Astrocyte (in vitro differentiated cells and primary cell): Measurements from ENCODE around the gene ARHGAP6. TPM values are rescaled to one million over a fixed set of nuclear protein-coding genes. Genes with fewer than 3 reads are reported as not detected.

Experiments used
- DNase-seq: peaks from one replicate; pipeline ENCODE4 v3.0.0-alpha.2; 2010; ENCODE audit warnings: low read depth
- FAIRE-seq: peaks from 2 replicates; lab custom pipeline; 2011; peaks lifted over from hg19 to GRCh38; lab: Jason Lieb, UNC
- H2AFZ ChIP-seq: 2 replicates; pipeline ENCODE4 v1.6.0; 2012; ENCODE audit warnings: low read depth, low read length, inconsistent platforms
- H3K27ac ChIP-seq: 2 replicates; pipeline ENCODE4 v1.5.1; 2011; ENCODE audit warnings: low read depth, low read length, inconsistent platforms
- H3K27me3 ChIP-seq: 2 replicates; pipeline ENCODE4 v1.6.0; 2011; ENCODE audit warnings: low read length, inconsistent platforms; ENCODE audit not compliant: insufficient read depth
- H3K36me3 ChIP-seq: 2 replicates; pipeline ENCODE4 v1.5.1; 2011; ENCODE audit warnings: low read length, inconsistent platforms; ENCODE audit not compliant: insufficient read depth
- H3K4me1 ChIP-seq: 2 replicates; pipeline ENCODE4 v1.5.1; 2011; ENCODE audit warnings: low read length, inconsistent platforms; ENCODE audit not compliant: insufficient read depth
- H3K4me2 ChIP-seq: 2 replicates; pipeline ENCODE4 v1.6.0; 2012; ENCODE audit warnings: low read length, inconsistent platforms
- H3K4me3 ChIP-seq: 2 replicates; pipeline ENCODE4 v1.5.1; 2011; ENCODE audit warnings: low read depth, mild to moderate bottlenecking, low read length, inconsistent platforms; ENCODE audit not compliant: insufficient read depth
- H3K79me2 ChIP-seq: 2 replicates; pipeline ENCODE4 v1.6.0; 2012; ENCODE audit warnings: mild to moderate bottlenecking, low read length, inconsistent platforms; ENCODE audit not compliant: insufficient read depth
- H3K9ac ChIP-seq: 2 replicates; pipeline ENCODE4 v1.6.0; 2012; ENCODE audit warnings: mild to moderate bottlenecking, low read length, inconsistent platforms
- H3K9me3 ChIP-seq: 2 replicates; pipeline ENCODE4 v1.5.1; 2012; ENCODE audit warnings: low read depth, mild to moderate bottlenecking, low read length, inconsistent platforms; ENCODE audit not compliant: insufficient read depth
- H4K20me1 ChIP-seq: 2 replicates; pipeline ENCODE4 v1.6.0; 2012; ENCODE audit warnings: low read length, inconsistent platforms; ENCODE audit not compliant: insufficient read depth
- H3K27ac Mint-ChIP-seq: one replicate; pipeline ENCODE4 v1.8.0; 2021; ENCODE audit warnings: mild to moderate bottlenecking, mixed read lengths; ENCODE audit not compliant: unreplicated experiment
- H3K27me3 Mint-ChIP-seq: one replicate; pipeline ENCODE4 v1.8.0; 2021; ENCODE audit warnings: low read depth, mixed read lengths; ENCODE audit not compliant: unreplicated experiment
- H3K36me3 Mint-ChIP-seq: one replicate; pipeline ENCODE4 v1.8.0; 2021; ENCODE audit warnings: low read depth, mixed read lengths; ENCODE audit not compliant: unreplicated experiment
- H3K4me1 Mint-ChIP-seq: one replicate; pipeline ENCODE4 v1.8.0; 2021; ENCODE audit warnings: low read depth, mixed read lengths; ENCODE audit not compliant: unreplicated experiment
- H3K4me3 Mint-ChIP-seq: one replicate; pipeline ENCODE4 v1.8.0; 2021; ENCODE audit warnings: mild to moderate bottlenecking, moderate library complexity, mixed read lengths; ENCODE audit not compliant: unreplicated experiment
- H3K9me3 Mint-ChIP-seq: one replicate; pipeline ENCODE4 v1.8.0; 2021; ENCODE audit warnings: mild to moderate bottlenecking, mixed read lengths; ENCODE audit not compliant: unreplicated experiment
- CTCF ChIP-seq: IDR thresholded peaks from 2 replicates; pipeline ENCODE4 v1.5.1; 2011; ENCODE audit warnings: low read depth, mild to moderate bottlenecking, inconsistent platforms, low read length, moderate library complexity; ENCODE audit not compliant: insufficient read depth
- EZH2 ChIP-seq: IDR thresholded peaks from 2 replicates; pipeline ENCODE4 v1.6.1; 2012; ENCODE audit warnings: mild to moderate bottlenecking, low read length, inconsistent platforms; ENCODE audit not compliant: insufficient read depth
- total RNA-seq: library from RNA; stranded (reverse); gene quantifications from 2 replicates; pipeline ENCODE4 v1.2.1, GENCODE V29; 2021

The ARHGAP6 gene
- total RNA-seq, 1 donor from 2014 or later: 0.30 TPM

- Mint-ChIP-seq H3K4me1 (no peaks in the 10 kb centered on the region), H3K27me3 (peaks cover 32% of the 10 kb centered on the region), H3K9me3 (no peaks in the 10 kb centered on the region), H3K36me3 (no peaks in the 10 kb centered on the region), H3K4me3 (no peak overlapping the region), H3K27ac (no peak overlapping the region)
- Histone ChIP-seq H3K9me3 (no peaks in the 10 kb centered on the region), H3K4me2 (no peak overlapping the region), H3K27me3 (peaks cover 2% of the 10 kb centered on the region), H4K20me1 (no peaks in the 10 kb centered on the region), H3K4me3 (no peak overlapping the region), H3K9ac (no peak overlapping the region), H3K4me1 (no peaks in the 10 kb centered on the region), H3K27ac (no peak overlapping the region), H2AFZ (no peak overlapping the region), H3K36me3 (no peaks in the 10 kb centered on the region), H3K79me2 (no peaks in the 10 kb centered on the region)
- peak; percentile 65 for FAIRE-seq
- DNase-seq: no peak
- no peak for TF ChIP-seq CTCF
- TF ChIP-seq EZH2: no peak
These were observed 10.3 kb downstream of the ARHGAP6 start for GRCh38 chrX:11655282-11656015.

GRCh38 chrX:11648705-11649519 is 16.8 kb downstream of the ARHGAP6 start:
- DNase-seq: no peak
- Mint-ChIP-seq H3K27me3 (no peaks in the 10 kb centered on the region), H3K4me1 (peaks cover 8% of the 10 kb centered on the region), H3K27ac (no peak overlapping the region), H3K4me3 (no peak overlapping the region), H3K36me3 (no peaks in the 10 kb centered on the region), H3K9me3 (no peaks in the 10 kb centered on the region)
- Histone ChIP-seq H3K9me3 (no peaks in the 10 kb centered on the region), H3K4me1 (no peaks in the 10 kb centered on the region), H3K27ac (no peak overlapping the region), H2AFZ (no peak overlapping the region), H3K79me2 (no peaks in the 10 kb centered on the region), H3K4me3 (no peak overlapping the region), H3K4me2 (no peak overlapping the region), H3K27me3 (no peaks in the 10 kb centered on the region), H3K9ac (no peak overlapping the region), H3K36me3 (no peaks in the 10 kb centered on the region), H4K20me1 (no peaks in the 10 kb centered on the region)
- TF ChIP-seq EZH2 (no peak), CTCF (no peak)
- peak; percentile 45 for FAIRE-seq
